ENCODE measurements around the gene SYNE4. TPM values are rescaled to one million over a fixed set of nuclear protein-coding genes. Genes with fewer than 3 reads are reported as not detected.

The SYNE4 gene
- total RNA-seq, 4 donors from 2014 or later = 0.26 to 0.95 (median 0.57) TPM; not detected in 1

DNA sequence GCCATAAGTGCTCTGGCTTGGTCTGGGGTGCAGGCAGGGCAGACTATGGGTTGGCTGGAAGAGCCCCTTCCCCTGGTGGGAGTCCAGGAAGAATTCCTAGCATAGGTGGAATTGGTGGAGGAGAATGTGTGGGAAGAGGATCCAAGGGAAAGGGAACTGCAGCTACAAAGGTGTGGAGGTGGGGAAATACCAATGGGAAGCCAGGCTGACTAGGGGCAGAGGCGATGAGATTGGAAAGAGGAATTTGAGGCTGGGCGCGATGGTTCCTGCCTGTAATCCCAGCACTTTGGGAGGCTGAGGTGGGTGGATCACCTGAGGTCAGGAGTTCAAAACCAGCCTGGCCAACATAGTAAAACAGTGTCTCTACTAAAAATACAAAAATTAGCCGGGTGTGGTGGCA lies 18.5 kb downstream of the SYNE4 start:
- Histone ChIP-seq H3K9me3 (no peaks in the 10 kb centered on the region), H3K27me3 (peaks cover 0 to 38% (median 4%) of the 10 kb centered on the region in 4 donors), H3K4me3 (no peak overlapping the region), H3K27ac (no peak overlapping the region), H3K36me3 (no peaks in the 10 kb centered on the region), H3K4me1 (peaks cover 17 to 28% (median 20%) of the 10 kb centered on the region in 3 donors)
- intact Hi-C loops (cut with DNase I) = no loop called here
- DNase-seq = no peak
- WGBS, 2 donors = 79 to 88% methylated on average over 4 of the region's 4 CpGs
- TF ChIP-seq, protein P1, sequence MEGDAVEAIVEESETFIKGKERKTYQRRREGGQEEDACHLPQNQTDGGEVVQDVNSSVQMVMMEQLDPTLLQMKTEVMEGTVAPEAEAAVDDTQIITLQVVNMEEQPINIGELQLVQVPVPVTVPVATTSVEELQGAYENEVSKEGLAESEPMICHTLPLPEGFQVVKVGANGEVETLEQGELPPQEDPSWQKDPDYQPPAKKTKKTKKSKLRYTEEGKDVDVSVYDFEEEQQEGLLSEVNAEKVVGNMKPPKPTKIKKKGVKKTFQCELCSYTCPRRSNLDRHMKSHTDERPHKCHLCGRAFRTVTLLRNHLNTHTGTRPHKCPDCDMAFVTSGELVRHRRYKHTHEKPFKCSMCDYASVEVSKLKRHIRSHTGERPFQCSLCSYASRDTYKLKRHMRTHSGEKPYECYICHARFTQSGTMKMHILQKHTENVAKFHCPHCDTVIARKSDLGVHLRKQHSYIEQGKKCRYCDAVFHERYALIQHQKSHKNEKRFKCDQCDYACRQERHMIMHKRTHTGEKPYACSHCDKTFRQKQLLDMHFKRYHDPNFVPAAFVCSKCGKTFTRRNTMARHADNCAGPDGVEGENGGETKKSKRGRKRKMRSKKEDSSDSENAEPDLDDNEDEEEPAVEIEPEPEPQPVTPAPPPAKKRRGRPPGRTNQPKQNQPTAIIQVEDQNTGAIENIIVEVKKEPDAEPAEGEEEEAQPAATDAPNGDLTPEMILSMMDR (IDR thresholded peaks at IDR 0.05) = no peak
- TF ChIP-seq POLR2A (IDR thresholded peaks at IDR 0.05) = no peak

DNA sequence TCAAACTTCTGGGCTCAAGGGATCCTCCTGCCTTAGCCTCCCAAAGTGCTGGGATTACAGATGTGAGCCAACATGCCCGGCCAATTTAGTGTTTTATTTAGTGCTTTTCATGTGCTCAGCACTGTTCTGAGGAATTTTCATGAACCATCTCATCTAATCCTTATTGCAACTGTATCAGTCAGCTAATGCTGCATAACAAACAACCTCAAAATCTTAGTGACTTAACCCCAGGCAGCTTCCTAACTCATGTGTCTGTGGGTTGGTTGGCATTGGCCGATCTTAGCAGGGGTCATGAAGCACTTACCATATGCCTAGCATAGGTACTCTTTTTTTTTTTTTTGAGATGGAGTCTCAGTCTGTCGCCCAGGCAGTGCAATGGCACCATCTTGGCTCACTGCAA lies 19.8 kb downstream of the SYNE4 start:
- H3K27ac ChIP-seq = no peak overlapping the region
- no peak overlapping the region for H3K4me3 ChIP-seq
- intact Hi-C loops (cut with DNase I) = no loop called here
- TF ChIP-seq POLR2A (IDR thresholded peaks at IDR 0.05) = no peak
- TF ChIP-seq, protein P1 (IDR thresholded peaks at IDR 0.05) = no peak
- no peaks in the 10 kb centered on the region for H3K36me3 ChIP-seq
- H3K4me1 ChIP-seq = peaks cover 10 to 19% (median 12%) of the 10 kb centered on the region in 3 donors
- no peak for DNase-seq
- WGBS, 2 donors = 67 to 100% methylated on average over 1 to 2 of the region's 3 CpGs
- peaks cover 0 to 51% (median 4%) of the 10 kb centered on the region in 4 donors for H3K27me3 ChIP-seq
- H3K9me3 ChIP-seq = no peaks in the 10 kb centered on the region

DNA sequence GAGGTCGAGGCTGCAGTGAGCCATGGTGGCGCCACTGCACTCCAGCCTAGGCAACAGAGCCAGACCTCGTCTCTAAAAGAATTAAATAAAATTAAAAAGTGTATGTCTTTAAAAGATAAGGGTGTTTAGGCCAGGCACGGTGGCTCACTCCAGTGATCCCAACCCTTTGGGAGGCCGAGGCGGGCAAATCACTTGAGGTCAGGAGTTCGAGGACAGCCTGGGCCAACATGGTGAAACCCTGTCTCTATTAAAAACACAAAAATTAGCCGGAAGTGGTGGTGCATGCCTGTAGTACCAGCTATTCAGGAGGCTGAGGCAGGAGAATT lies 21.1 kb downstream of the SYNE4 start:
- TF ChIP-seq, protein P1 (IDR thresholded peaks at IDR 0.05) = no peak
- TF ChIP-seq POLR2A (IDR thresholded peaks at IDR 0.05) = no peak
- Histone ChIP-seq H3K36me3 (no peaks in the 10 kb centered on the region), H3K4me1 (peaks cover 10 to 13% (median 10%) of the 10 kb centered on the region in 3 donors), H3K4me3 (peak overlapping the region in 3 of 4 donors; percentile 37 to 64 (median 41)), H3K27me3 (peaks cover 0 to 62% (median 4%) of the 10 kb centered on the region in 4 donors), H3K27ac (no peak overlapping the region), H3K9me3 (no peaks in the 10 kb centered on the region)
- DNase-seq = no peak
- intact Hi-C loops (cut with DNase I) = no loop called here
- 27 to 28% methylated on average over 8 of the region's 8 CpGs for WGBS, 2 donors

DNA sequence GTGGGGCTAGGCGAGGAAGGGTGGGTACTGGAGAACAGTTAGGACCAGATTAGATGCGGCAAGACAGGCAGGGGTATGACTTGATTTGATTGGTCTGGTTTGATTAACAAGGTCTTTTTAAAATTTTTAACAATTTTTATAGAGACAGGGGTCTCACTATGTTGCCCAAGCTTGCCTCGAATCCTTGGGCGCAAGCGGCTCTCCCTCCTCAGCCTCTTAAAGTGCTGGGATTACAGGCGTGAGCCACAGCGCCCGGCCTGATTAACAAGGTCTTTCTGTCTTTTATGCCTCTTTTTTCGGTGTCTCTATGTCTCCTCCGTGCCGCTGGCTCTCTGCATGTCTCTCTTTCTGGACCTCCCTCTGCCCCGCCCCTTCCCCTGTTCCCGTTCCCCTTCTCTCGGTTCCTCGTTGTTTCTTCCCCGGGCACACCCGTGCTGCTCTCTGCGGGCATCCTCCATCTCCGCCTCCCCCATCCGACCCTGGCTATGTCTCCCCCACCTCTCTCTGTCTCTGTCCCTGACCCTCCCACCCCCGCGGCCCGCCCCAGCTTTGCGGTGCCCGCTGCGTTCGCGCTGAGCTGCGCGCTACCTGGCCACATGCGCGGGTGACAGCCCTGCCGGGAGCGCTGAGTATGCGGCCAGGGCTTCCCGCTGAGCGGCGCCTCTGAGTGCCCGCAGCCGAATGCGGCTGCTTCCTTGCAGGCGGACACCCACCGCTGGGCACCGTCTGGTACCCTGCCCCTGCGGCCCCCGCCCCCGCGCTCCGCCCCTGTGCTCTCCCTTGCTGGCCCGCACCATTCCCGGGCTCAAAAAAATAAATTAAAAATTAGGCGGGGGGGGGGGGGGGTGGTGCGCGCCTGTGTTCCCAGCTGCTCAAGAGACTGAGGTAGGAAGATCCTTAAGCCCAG lies 21.7 kb downstream of the SYNE4 start:
- peak overlapping the region in 3 of 4 donors; percentile 37 to 64 (median 41) for H3K4me3 ChIP-seq
- intact Hi-C loops (cut with DNase I) = no loop called here
- peaks cover 10 to 13% (median 10%) of the 10 kb centered on the region in 3 donors for H3K4me1 ChIP-seq
- H3K27me3 ChIP-seq = peaks cover 0 to 68% (median 4%) of the 10 kb centered on the region in 4 donors
- WGBS, 2 donors = 16 to 17% methylated on average over 23 to 32 of the region's 54 CpGs
- TF ChIP-seq, protein P1 (IDR thresholded peaks at IDR 0.05) = no peak
- TF ChIP-seq POLR2A (IDR thresholded peaks at IDR 0.05) = no peak
- H3K27ac ChIP-seq = no peak overlapping the region
- no peaks in the 10 kb centered on the region for H3K9me3 ChIP-seq
- DNase-seq = no peak
- H3K36me3 ChIP-seq = no peaks in the 10 kb centered on the region

DNA sequence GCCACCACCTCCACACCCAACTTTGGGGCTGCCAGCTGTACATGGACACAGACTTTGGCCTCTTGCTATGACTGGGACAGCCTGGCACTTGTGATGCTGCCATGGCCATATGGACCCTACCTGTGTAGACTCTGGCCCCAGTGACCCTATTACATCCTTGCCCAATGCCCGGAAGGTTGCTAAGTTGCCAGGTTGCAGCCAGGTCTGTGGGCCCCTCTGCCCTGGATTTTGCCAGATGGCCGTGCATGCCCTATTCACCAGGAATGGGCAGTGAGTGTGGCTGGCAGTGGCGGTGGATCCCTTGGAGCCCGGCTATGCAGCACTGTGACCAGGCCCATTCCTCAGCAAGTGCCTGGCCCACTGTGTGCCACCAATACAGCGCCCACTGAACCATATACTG lies 22.5 kb downstream of the SYNE4 start:
- intact Hi-C loops (cut with DNase I) = no loop called here
- Histone ChIP-seq H3K36me3 (no peaks in the 10 kb centered on the region), H3K27me3 (peaks cover 0 to 72% (median 4%) of the 10 kb centered on the region in 4 donors), H3K4me3 (no peak overlapping the region), H3K4me1 (peaks cover 10 to 13% (median 10%) of the 10 kb centered on the region in 3 donors), H3K27ac (no peak overlapping the region), H3K9me3 (no peaks in the 10 kb centered on the region)
- no peak for TF ChIP-seq POLR2A (IDR thresholded peaks at IDR 0.05)
- TF ChIP-seq, protein P1 (IDR thresholded peaks at IDR 0.05) = no peak
- no peak for DNase-seq
- WGBS, 2 donors = 100% methylated on average over 1 of the region's 5 CpGs; no CpG with 5 or more reads in 1 of the 2 donors
